HG03521 (cell line): ENCODE measurements around the gene CCNY.
"Not testable (repeated sequence)": the region's sequence is repeated elsewhere in the genome, so short reads cannot be mapped to it uniquely, and the experiment has no call there.

ENCODE experiments used
- ATAC-seq: cut with Tn5 transposase; IDR thresholded peaks from one replicate; pipeline ENCODE4 v1.9.1; 2021; ENCODE audit warnings: mild to moderate bottlenecking, moderate library complexity; ENCODE audit not compliant: unreplicated experiment

The CCNY gene

GRCh38 chr10:35353805-35354204 lies 17.5 kb downstream of the CCNY start:
- ATAC-seq: no peak

GRCh38 chr10:35354257-35354656 lies 17.9 kb downstream of the CCNY start:
- ATAC-seq: not testable (repeated sequence)

GRCh38 chr10:35355971-35356724 lies 19.8 kb downstream of the CCNY start:
- peak; percentile 58 for ATAC-seq

- no peak for ATAC-seq
Measured at GRCh38 chr10:35356725-35357092, 20.4 kb downstream of the CCNY start.

GRCh38 chr10:35359056-35359455 lies 22.7 kb downstream of the CCNY start:
- ATAC-seq: no peak

GRCh38 chr10:35359873-35360272 lies 23.6 kb downstream of the CCNY start:
- ATAC-seq: no peak

- no peak for ATAC-seq
Measured at GRCh38 chr10:35362701-35363350, 26.5 kb downstream of the CCNY start.

GRCh38 chr10:35363587-35363986 lies 27.3 kb downstream of the CCNY start:
- ATAC-seq: no peak

GRCh38 chr10:35364808-35365207 lies 28.5 kb downstream of the CCNY start:
- no peak for ATAC-seq

- ATAC-seq: no peak
Measured at GRCh38 chr10:35365994-35366393, 29.7 kb downstream of the CCNY start.

GRCh38 chr10:35367107-35367859 lies 31.0 kb downstream of the CCNY start:
- no peak for ATAC-seq

- ATAC-seq: no peak
Measured at GRCh38 chr10:35367982-35368381, 31.7 kb downstream of the CCNY start.

- ATAC-seq: no peak
Measured at GRCh38 chr10:35368485-35369048, 32.3 kb downstream of the CCNY start.

- ATAC-seq: no peak
Measured at GRCh38 chr10:35369049-35369611, 32.8 kb downstream of the CCNY start.

GRCh38 chr10:35371731-35372130 lies 35.4 kb downstream of the CCNY start:
- no peak for ATAC-seq

GRCh38 chr10:35372329-35372728 lies 36.0 kb downstream of the CCNY start:
- ATAC-seq: no peak

- ATAC-seq: no peak
Measured at GRCh38 chr10:35375091-35375765, 38.9 kb downstream of the CCNY start.

- no peak for ATAC-seq
Measured at GRCh38 chr10:35377050-35377728, 40.9 kb downstream of the CCNY start.

GRCh38 chr10:35378541-35379210 lies 42.4 kb downstream of the CCNY start:
- no peak for ATAC-seq
